Vagina (tissue), 2 donors: ENCODE results near the gene HTD2.

Experiments used
- CTCF ChIP-seq, 3 experiments: fragments of 450-650 bp in 2 of 3; fragments of 200-600 bp in 1 of 3; sonication (generic) in 1 of 3; IDR thresholded peaks; one replicate each; pipeline ENCODE4 v1.5.1; 2017 to 2019; ENCODE audit warnings: antibody characterized with exemption in 3 of 3, mild to moderate bottlenecking in 2 of 3, moderate library complexity in 2 of 3
- POLR2AphosphoS5 ChIP-seq, 2 donors: sonication (generic); formaldehyde crosslinking; IDR thresholded peaks; one replicate each; pipeline ENCODE4 v1.9.0; 2017; ENCODE audit warnings: antibody characterized with exemption in 2 of 2, mild to moderate bottlenecking in 2 of 2, low read depth in 1 of 2; ENCODE audit not compliant: insufficient read depth in 1 of 2

GRCh38 chr3:58292866-58293265 lies 13.5 kb upstream of the HTD2 start:
- no peak for TF ChIP-seq CTCF (IDR thresholded peaks at IDR 0.05)
- TF ChIP-seq POLR2AphosphoS5 (IDR thresholded peaks at IDR 0.05; ENCODE audit: insufficient read depth in 1 of 2, low read depth in 1 of 2), result no peak
